Measurements from ENCODE around the gene MMP20.

The MMP20 gene

DNA sequence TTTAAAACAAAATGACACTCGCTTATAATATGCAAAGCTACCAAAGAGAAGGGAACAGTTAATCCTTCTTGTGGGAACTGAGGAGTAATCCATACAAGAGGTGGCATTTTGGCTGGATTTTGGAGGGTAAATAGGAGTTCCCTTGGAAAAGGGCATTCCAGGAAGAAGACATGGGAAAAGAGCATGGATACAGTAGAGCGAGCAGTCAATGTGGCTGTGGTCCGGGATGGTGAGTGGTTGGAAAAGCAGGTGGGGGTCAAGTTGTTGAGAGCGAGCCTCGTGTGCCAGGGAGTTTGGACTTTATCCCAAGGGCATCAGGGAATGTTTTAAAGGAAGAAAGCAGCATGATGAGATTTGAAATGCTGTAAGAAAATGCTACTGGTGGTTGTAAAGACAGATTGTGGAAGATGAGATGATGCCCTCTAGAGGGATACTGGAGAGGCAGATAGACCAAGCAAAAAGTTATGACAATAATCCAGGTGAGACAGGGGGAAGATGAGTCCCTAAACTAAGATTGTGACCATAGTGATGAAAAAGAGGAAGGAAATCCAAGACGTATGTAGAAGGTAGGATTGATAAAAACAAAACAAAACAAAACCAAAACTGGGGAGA is 90.8 kb downstream of the MMP20 start:
- no peak overlapping the region for H2AFZ ChIP-seq
- no peaks in the 10 kb centered on the region for H3K9me3 ChIP-seq (ENCODE audit: control insufficient read depth, low read length)
- no peak overlapping the region for H3K4me3 ChIP-seq (ENCODE audit: low read depth, low read length)
- H3K79me2 ChIP-seq, result no peaks in the 10 kb centered on the region
- H3K9ac ChIP-seq, result no peak overlapping the region
- no peaks in the 10 kb centered on the region for H3K27me3 ChIP-seq (ENCODE audit: control insufficient read depth, insufficient read depth, low read length)
- TF ChIP-seq, protein P1, sequence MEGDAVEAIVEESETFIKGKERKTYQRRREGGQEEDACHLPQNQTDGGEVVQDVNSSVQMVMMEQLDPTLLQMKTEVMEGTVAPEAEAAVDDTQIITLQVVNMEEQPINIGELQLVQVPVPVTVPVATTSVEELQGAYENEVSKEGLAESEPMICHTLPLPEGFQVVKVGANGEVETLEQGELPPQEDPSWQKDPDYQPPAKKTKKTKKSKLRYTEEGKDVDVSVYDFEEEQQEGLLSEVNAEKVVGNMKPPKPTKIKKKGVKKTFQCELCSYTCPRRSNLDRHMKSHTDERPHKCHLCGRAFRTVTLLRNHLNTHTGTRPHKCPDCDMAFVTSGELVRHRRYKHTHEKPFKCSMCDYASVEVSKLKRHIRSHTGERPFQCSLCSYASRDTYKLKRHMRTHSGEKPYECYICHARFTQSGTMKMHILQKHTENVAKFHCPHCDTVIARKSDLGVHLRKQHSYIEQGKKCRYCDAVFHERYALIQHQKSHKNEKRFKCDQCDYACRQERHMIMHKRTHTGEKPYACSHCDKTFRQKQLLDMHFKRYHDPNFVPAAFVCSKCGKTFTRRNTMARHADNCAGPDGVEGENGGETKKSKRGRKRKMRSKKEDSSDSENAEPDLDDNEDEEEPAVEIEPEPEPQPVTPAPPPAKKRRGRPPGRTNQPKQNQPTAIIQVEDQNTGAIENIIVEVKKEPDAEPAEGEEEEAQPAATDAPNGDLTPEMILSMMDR (IDR thresholded peaks at IDR 0.05), result no peak
- no peaks in the 10 kb centered on the region for H3K36me3 ChIP-seq (ENCODE audit: control insufficient read depth, insufficient read depth, low read length)
- H3K27ac ChIP-seq, result no peak overlapping the region
- no peak overlapping the region for H3K4me2 ChIP-seq (ENCODE audit: low read length)
- H3K4me1 ChIP-seq, result no peaks in the 10 kb centered on the region

DNA sequence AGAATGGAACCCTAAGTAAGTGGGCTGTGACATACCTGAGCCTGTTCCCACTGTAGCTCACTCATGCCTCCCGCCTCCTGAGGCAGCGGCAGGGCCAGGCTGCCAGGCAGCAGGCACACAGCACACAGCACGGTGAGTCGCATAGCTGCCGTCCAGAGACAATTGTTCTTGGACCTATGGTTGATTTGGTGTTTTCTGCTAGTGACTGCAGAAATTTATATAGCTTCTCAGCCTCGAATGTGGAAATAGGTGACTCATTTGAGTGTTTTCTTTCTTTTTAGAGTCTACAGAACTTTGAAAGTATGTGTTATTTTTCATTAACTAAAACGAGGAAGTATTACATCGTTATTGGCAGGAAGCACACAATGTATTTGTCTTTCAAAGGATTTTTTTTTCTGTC is 94.6 kb downstream of the MMP20 start, which contains the start of gene MMP7:
Gene MMP7 (minus strand): TSS at position 190 of the 400 bp plus-strand sequence. CDS start 47 bp downstream, at position 143.
- Histone ChIP-seq H3K79me2 (no peaks in the 10 kb centered on the region), H3K9me3 (ENCODE audit: control insufficient read depth, low read length) (no peaks in the 10 kb centered on the region), H3K36me3 (ENCODE audit: control insufficient read depth, insufficient read depth, low read length) (no peaks in the 10 kb centered on the region), H3K4me2 (ENCODE audit: low read length) (no peak within 1 kb of the TSS), H3K4me1 (no peaks in the 10 kb centered on the region), H3K9ac (no peak within 1 kb of the TSS), H3K27me3 (ENCODE audit: control insufficient read depth, insufficient read depth, low read length) (no peaks in the 10 kb centered on the region), H3K27ac (no peak within 1 kb of the TSS), H3K4me3 (ENCODE audit: low read depth, low read length) (no peak within 1 kb of the TSS), H2AFZ (no peak within 1 kb of the TSS)
- TF ChIP-seq, protein P1 (IDR thresholded peaks at IDR 0.05), result no peak

DNA sequence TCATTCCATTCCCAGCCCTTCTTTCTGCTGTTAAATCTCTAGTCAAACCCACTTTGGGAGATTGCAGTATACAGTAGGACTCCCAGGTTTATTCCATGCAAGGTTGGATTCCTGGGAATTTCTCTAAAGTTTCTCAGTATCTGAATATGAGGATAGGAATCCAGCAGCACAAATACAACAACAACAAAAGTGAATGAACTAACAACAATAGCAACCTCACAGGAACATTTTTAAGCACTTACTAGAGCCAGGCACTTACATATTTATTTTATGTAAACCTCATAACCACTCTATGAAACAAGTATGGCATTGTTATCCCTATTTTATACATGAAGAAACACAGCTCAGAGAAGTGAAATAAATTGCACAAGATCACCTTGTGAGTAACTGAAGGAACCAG is 96.5 kb downstream of the MMP20 start:
- no peak overlapping the region for H3K9ac ChIP-seq
- H2AFZ ChIP-seq, result no peak overlapping the region
- H3K4me2 ChIP-seq (ENCODE audit: low read length), result no peak overlapping the region
- TF ChIP-seq, protein P1 (IDR thresholded peaks at IDR 0.05), result no peak
- no peak overlapping the region for H3K27ac ChIP-seq
- no peaks in the 10 kb centered on the region for H3K4me1 ChIP-seq
- H3K27me3 ChIP-seq (ENCODE audit: control insufficient read depth, insufficient read depth, low read length), result no peaks in the 10 kb centered on the region
- no peak overlapping the region for H3K4me3 ChIP-seq (ENCODE audit: low read depth, low read length)
- no peaks in the 10 kb centered on the region for H3K36me3 ChIP-seq (ENCODE audit: control insufficient read depth, insufficient read depth, low read length)
- H3K9me3 ChIP-seq (ENCODE audit: control insufficient read depth, low read length), result no peaks in the 10 kb centered on the region
- H3K79me2 ChIP-seq, result no peaks in the 10 kb centered on the region

DNA sequence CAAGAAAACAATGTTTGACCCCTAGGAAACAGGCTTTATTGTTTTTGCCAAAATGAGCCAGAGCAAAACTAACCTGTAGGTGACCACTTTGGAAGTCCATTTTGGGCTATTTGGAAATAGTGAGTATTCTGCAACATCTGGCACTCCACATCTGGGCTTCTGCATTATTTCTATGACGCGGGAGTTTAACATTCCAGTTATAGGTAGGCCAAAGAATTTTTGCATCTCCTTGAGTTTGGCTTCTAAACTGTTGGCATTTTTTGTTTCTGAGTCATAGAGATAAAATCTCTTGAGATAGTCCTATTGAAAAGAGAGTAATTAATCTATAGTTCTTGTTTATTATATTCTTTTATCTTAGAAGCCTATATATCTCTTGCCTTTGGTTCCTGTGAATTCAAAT is 97.4 kb downstream of the MMP20 start:
- Histone ChIP-seq H3K9me3 (ENCODE audit: control insufficient read depth, low read length) (no peaks in the 10 kb centered on the region), H3K79me2 (no peaks in the 10 kb centered on the region), H3K9ac (no peak overlapping the region), H3K4me1 (no peaks in the 10 kb centered on the region), H2AFZ (no peak overlapping the region), H3K27ac (no peak overlapping the region), H3K4me3 (ENCODE audit: low read depth, low read length) (no peak overlapping the region), H3K27me3 (ENCODE audit: control insufficient read depth, insufficient read depth, low read length) (no peaks in the 10 kb centered on the region), H3K36me3 (ENCODE audit: control insufficient read depth, insufficient read depth, low read length) (no peaks in the 10 kb centered on the region), H3K4me2 (ENCODE audit: low read length) (no peak overlapping the region)
- TF ChIP-seq, protein P1 (IDR thresholded peaks at IDR 0.05), result no peak

DNA sequence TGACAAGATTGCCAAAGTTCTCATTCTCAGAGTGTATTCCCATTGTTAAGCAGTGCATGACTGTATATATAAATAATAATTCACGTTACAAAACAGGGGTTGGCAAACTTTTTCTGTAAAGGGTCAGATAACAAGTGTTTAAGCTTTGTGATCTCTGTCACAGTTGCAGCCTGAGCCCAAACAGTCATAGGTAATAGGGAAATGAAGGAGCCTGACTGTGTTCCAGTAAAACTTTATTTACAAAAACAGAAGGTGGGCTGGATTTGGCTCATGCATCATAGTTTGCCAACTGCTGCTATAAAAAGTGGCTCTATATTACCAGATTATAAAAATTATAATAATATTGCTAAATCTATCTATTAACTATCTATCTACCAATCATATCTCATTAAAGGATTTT is 98.1 kb downstream of the MMP20 start:
- TF ChIP-seq, protein P1 (IDR thresholded peaks at IDR 0.05), result no peak
- Histone ChIP-seq H3K4me2 (ENCODE audit: low read length) (no peak overlapping the region), H3K79me2 (no peaks in the 10 kb centered on the region), H3K9ac (no peak overlapping the region), H3K4me3 (ENCODE audit: low read depth, low read length) (no peak overlapping the region), H3K4me1 (no peaks in the 10 kb centered on the region), H3K27me3 (ENCODE audit: control insufficient read depth, insufficient read depth, low read length) (no peaks in the 10 kb centered on the region), H2AFZ (no peak overlapping the region), H3K9me3 (ENCODE audit: control insufficient read depth, low read length) (no peaks in the 10 kb centered on the region), H3K27ac (no peak overlapping the region), H3K36me3 (ENCODE audit: control insufficient read depth, insufficient read depth, low read length) (no peaks in the 10 kb centered on the region)
